IMR-90 (cell line): ENCODE results near the gene FCN1. TPM values are rescaled to one million over a fixed set of nuclear protein-coding genes. Genes with fewer than 3 reads are reported as not detected.

Experiments used
- ATAC-seq: fragments of 200-7000 bp; cut with Tn5 transposase; 2 replicates; pipeline ENCODE4 v1.9.1; 2020; ENCODE audit warnings: low read depth, mild to moderate bottlenecking, moderate library complexity
- BruUV-seq: library from RNA; stranded (reverse); fragments of 400-500 nt; replicated peaks from 2 replicates; lab custom pipeline; 2021; lab: Mats Ljungman, UMichigan
- CTCF ChIA-PET: fragments of 300-600 bp; formaldehyde crosslinking; extraction: SDS; loops from one replicate; lab custom pipeline; 2021; ENCODE audit warnings: antibody characterized with exemption; lab: Yijun Ruan, JAX
- POLR2A ChIA-PET: fragments of 300-600 bp; sonication (Branson Sonifier 250); formaldehyde crosslinking; loops from one replicate; lab custom pipeline; 2022; ENCODE audit warnings: antibody characterized with exemption; ENCODE audit not compliant: unreplicated experiment; lab: Charles Lee
- DNase-seq: peaks from one replicate; pipeline ENCODE4 v3.0.0; 2013
- H2AFZ ChIP-seq: replicated peaks from 2 replicates; pipeline ENCODE3; 2013; ENCODE audit warnings: low read length, mild to moderate bottlenecking; ENCODE audit not compliant: poor library complexity
- H2AK5ac ChIP-seq: 2 replicates; pipeline ENCODE4 v1.6.1; 2013; ENCODE audit warnings: low read depth, low read length, inconsistent platforms
- H2AK9ac ChIP-seq: replicated peaks from 2 replicates; pipeline ENCODE3; 2013; ENCODE audit warnings: mild to moderate bottlenecking, low read depth, low read length, moderate library complexity; ENCODE audit not compliant: poor library complexity
- H2BK120ac ChIP-seq: 2 replicates; pipeline ENCODE4 v1.6.1; 2013; ENCODE audit warnings: low read depth, low read length, inconsistent platforms
- H2BK15ac ChIP-seq: 3 replicates; pipeline ENCODE4 v1.6.1; 2013; ENCODE audit warnings: low read depth, low read length, inconsistent platforms
- H2BK20ac ChIP-seq: 2 replicates; pipeline ENCODE4 v1.6.1; 2013; ENCODE audit warnings: low read depth, mild to moderate bottlenecking, inconsistent platforms, low read length, moderate library complexity
- H2BK5ac ChIP-seq: 2 replicates; pipeline ENCODE4 v1.6.1; 2013; ENCODE audit warnings: mild to moderate bottlenecking, low read depth, low read length, inconsistent platforms; ENCODE audit not compliant: poor library complexity, severe bottlenecking
- H3K14ac ChIP-seq: replicated peaks from 2 replicates; pipeline ENCODE4 v1.6.1; 2013; ENCODE audit warnings: low read depth, low read length, inconsistent platforms
- H3K18ac ChIP-seq: 2 replicates; pipeline ENCODE4 v1.6.1; 2013; ENCODE audit warnings: low read depth, low read length, control low read depth
- H3K23ac ChIP-seq: 2 replicates; pipeline ENCODE4 v1.6.1; 2013; ENCODE audit warnings: low read depth, low read length, inconsistent platforms
- H3K27ac ChIP-seq: 2 replicates; pipeline ENCODE4 v1.5.1; 2013; ENCODE audit warnings: mild to moderate bottlenecking, control low read depth, low read length; ENCODE audit not compliant: insufficient read depth
- H3K27me3 ChIP-seq: 2 replicates; pipeline ENCODE4 v1.6.1; 2013; ENCODE audit warnings: low read length; ENCODE audit not compliant: control insufficient read depth, insufficient read depth
- H3K36me3 ChIP-seq: 2 replicates; pipeline ENCODE4 v1.6.1; 2013; ENCODE audit warnings: low read length, mixed read lengths; ENCODE audit not compliant: control insufficient read depth, insufficient read depth
- H3K4ac ChIP-seq: 2 replicates; pipeline ENCODE4 v1.6.1; 2013; ENCODE audit warnings: low read depth, low read length, inconsistent platforms
- H3K4me1 ChIP-seq: 2 replicates; pipeline ENCODE4 v1.6.1; 2013; ENCODE audit warnings: low read length, mixed read lengths; ENCODE audit not compliant: control insufficient read depth, insufficient read depth
- H3K4me2 ChIP-seq: 2 replicates; pipeline ENCODE4 v1.6.1; 2013; ENCODE audit warnings: low read depth, mild to moderate bottlenecking, control low read depth, low read length, moderate library complexity
- H3K4me3 ChIP-seq: 2 replicates; pipeline ENCODE4 v1.5.1; 2013; ENCODE audit warnings: low read depth, mild to moderate bottlenecking, control low read depth, low read length, moderate library complexity; ENCODE audit not compliant: insufficient read depth
- H3K56ac ChIP-seq: 2 replicates; pipeline ENCODE4 v1.6.1; 2013; ENCODE audit warnings: low read length, inconsistent platforms; ENCODE audit not compliant: insufficient read depth; ENCODE audit errors: extremely low read depth
- H3K79me1 ChIP-seq, 2 experiments: 2 replicates each; pipeline ENCODE4 v1.6.1; 2013; ENCODE audit warnings: low read length in 2 of 2, inconsistent platforms in 1 of 2, low read depth in 1 of 2
- H3K9ac ChIP-seq: 2 replicates; pipeline ENCODE4 v1.6.1; 2013; ENCODE audit warnings: low read depth, low read length, control low read depth
- H3K9me1 ChIP-seq: 2 replicates; pipeline ENCODE4 v1.6.1; 2013; ENCODE audit warnings: low read length, inconsistent platforms; ENCODE audit not compliant: insufficient read depth
- H3K9me3 ChIP-seq: 2 replicates; pipeline ENCODE4 v1.6.1; 2013; ENCODE audit warnings: low read length; ENCODE audit not compliant: control insufficient read depth, insufficient read depth
- H4K20me1 ChIP-seq: 2 replicates; pipeline ENCODE4 v1.6.1; 2013; ENCODE audit warnings: low read length, inconsistent platforms; ENCODE audit not compliant: insufficient read depth
- H4K5ac ChIP-seq: 2 replicates; pipeline ENCODE4 v1.6.1; 2013; ENCODE audit warnings: mild to moderate bottlenecking, low read depth, low read length, control low read depth
- H4K8ac ChIP-seq, 2 experiments: 2 replicates each; pipeline ENCODE4 v1.6.1; 2013; ENCODE audit warnings: low read depth in 2 of 2, low read length in 2 of 2, control low read depth in 1 of 2, inconsistent platforms in 1 of 2
- H4K91ac ChIP-seq: 2 replicates; pipeline ENCODE4 v1.6.1; 2013; ENCODE audit warnings: low read depth, low read length, inconsistent platforms; ENCODE audit not compliant: insufficient read depth
- BHLHE40 ChIP-seq: fragments of 150-350 bp; IDR thresholded peaks from 2 replicates; pipeline ENCODE4 v1.6.1; 2016; ENCODE audit warnings: mild to moderate bottlenecking, low read depth, low read length
- CEBPB ChIP-seq: IDR thresholded peaks from 2 replicates; pipeline ENCODE4 v1.6.1; 2012; ENCODE audit warnings: low read depth, low read length, improper control_type of control experiment
- FOS ChIP-seq: fragments of 150-350 bp; IDR thresholded peaks from 2 replicates; pipeline ENCODE4 v1.6.1; 2016; ENCODE audit warnings: low read depth, low read length
- MAFK ChIP-seq: IDR thresholded peaks from 2 replicates; pipeline ENCODE4 v1.6.1; 2012; ENCODE audit warnings: low read depth, low read length, improper control_type of control experiment
- MXI1 ChIP-seq: IDR thresholded peaks from 2 replicates; pipeline ENCODE4 v1.6.1; 2012; ENCODE audit warnings: low read depth, mild to moderate bottlenecking, low read length, moderate library complexity, borderline replicate concordance
- NFE2L2 ChIP-seq: fragments of 150-350 bp; IDR thresholded peaks from 2 replicates; pipeline ENCODE4 v1.6.1; 2016; ENCODE audit warnings: low read depth, mild to moderate bottlenecking, low read length
- POLR2A ChIP-seq: IDR thresholded peaks from 2 replicates; pipeline ENCODE4 v1.6.1; 2012; ENCODE audit warnings: mild to moderate bottlenecking, low read depth, low read length
- RCOR1 ChIP-seq: IDR thresholded peaks from 2 replicates; pipeline ENCODE4 v1.6.1; 2012; ENCODE audit warnings: mild to moderate bottlenecking, low read length, improper control_type of control experiment; ENCODE audit not compliant: insufficient replicate concordance
- RFX5 ChIP-seq: IDR thresholded peaks from 2 replicates; pipeline ENCODE4 v1.8.0; 2012; ENCODE audit warnings: low read depth, mild to moderate bottlenecking, low read length, moderate library complexity
- SMC3 ChIP-seq: fragments of 150-350 bp; IDR thresholded peaks from 2 replicates; pipeline ENCODE4 v1.6.1; 2016; ENCODE audit warnings: low read depth, mild to moderate bottlenecking, antibody characterized with exemption, low read length, moderate library complexity
- whole genome bisulfite sequencing, 2 experiments: methylation state at CpG; one replicate each; pipeline versions ENCODE4 v1.1.5 to v1.1.7; 2013; ENCODE audit warnings: missing lambda C conversion rate in 2 of 2; ENCODE audit not compliant: insufficient read length in 1 of 2; ENCODE audit errors: extremely low coverage in 2 of 2; 5-methylcytosine and 5-hydroxymethylcytosine counted together
- dilution Hi-C: fragments of 300-500 bp; cut with HindIII; formaldehyde crosslinking; loops from one replicate; pipeline ENCODE4 v1.14.3; 2018; ENCODE audit warnings: low sequenced_read_pairs; ENCODE audit not compliant: unreplicated experiment
- in situ Hi-C: fragments of 300-500 bp; cut with MboI; formaldehyde crosslinking; loops from 3 replicates; pipeline ENCODE4 v1.14.3; 2019; ENCODE audit warnings: low sequenced_read_pairs, inconsistent platforms, mixed read lengths
- intact Hi-C: fragments of 100-400 bp; cut with micrococcal nuclease; formaldehyde crosslinking; loops from 2 replicates; pipeline ENCODE4 v1.10.0; 2022
- polyA plus RNA-seq, 3 experiments: library from polyadenylated mRNA; depleted of rRNA; stranded (reverse); fragments of >200 nt; gene quantifications; 2 replicates each; pipeline ENCODE4 v1.2.3, GENCODE V29; 2012; ENCODE audit warnings: low replicate concordance in 1 of 3
- total RNA-seq: library from RNA; depleted of rRNA; stranded (reverse); fragments of >200 nt; gene quantifications from 2 replicates; pipeline ENCODE4 v1.2.3, GENCODE V29; 2012

FCN1 gene
- total and polyA plus RNA-seq, 2 of the 4 experiments (the other 2 are of a cell fraction), result not detected

GRCh38 chr9:134895908-134896833 lies 21.5 kb downstream of the FCN1 start:
- ATAC-seq, result peak; percentile 67
- DNase-seq, result peak; percentile 75

More at GRCh38 chr9:134895908-134896833, 21.5 kb downstream of the FCN1 start:
- Histone ChIP-seq H3K4me3 (no peak overlapping the region), H3K18ac (peak overlapping the region; percentile 10; the same call in 1 of the 2 replicates), H3K9me1 (no peaks in the 10 kb centered on the region), H2BK15ac (no peak overlapping the region), H3K56ac (no peak overlapping the region), H4K91ac (no peak overlapping the region; the same call in 1 of the 2 replicates), H3K27ac (0 out of 2 replicates have a peak overlapping the region, but pooled peaks have one; percentile 10), H3K23ac (no peak overlapping the region), H4K5ac (no peak overlapping the region), H3K36me3 (no peaks in the 10 kb centered on the region), H4K20me1 (no peaks in the 10 kb centered on the region), H3K27me3 (peaks cover 19% of the 10 kb centered on the region), H4K8ac (no peak overlapping the region), H3K14ac (no peak overlapping the region), H2BK20ac (no peak overlapping the region), H3K79me1 (no peaks in the 10 kb centered on the region), H3K4me2 (peak overlapping the region; percentile 25), H2AFZ (no peak overlapping the region), H2BK120ac (no peak overlapping the region), H2BK5ac (no peak overlapping the region), H3K9me3 (peaks cover 10% of the 10 kb centered on the region; the same call in 1 of the 2 replicates), H2AK5ac (peak overlapping the region; percentile 31; the same call in 1 of the 2 replicates), H3K4me1 (peaks cover 10% of the 10 kb centered on the region), H3K4ac (no peak overlapping the region), H3K9ac (no peak overlapping the region), H2AK9ac (no peak overlapping the region)
- 21% methylated on average over 7 of the region's 14 CpGs; no CpG with 5 or more reads in 1 of the 2 experiments for WGBS, 2 experiments
- CTCF ChIA-PET, result interaction anchor here (0.8 kb wide), 1 partner anchor 10 kb away, joined by 4 read pairs; no protein-coding TSS in a partner anchor
- POLR2A ChIA-PET, result no interaction called here
- intact Hi-C loops, result no loop called here
- BruUV-seq, result no TSS peak
- in situ Hi-C loops, result no loop called here
- dilution Hi-C loops, result no loop called here
- TF ChIP-seq RFX5 (no peak), FOS (no peak), BHLHE40 (no peak), MAFK (no peak), RCOR1 (no peak), SMC3 (no peak), POLR2A (no peak), CEBPB (no peak), NFE2L2 (no peak), MXI1 (no peak)
